Renal cortex interstitium (tissue), 15 donors: Measurements from ENCODE around the gene CYP2A13. TPM values are rescaled to one million over a fixed set of nuclear protein-coding genes. Genes with fewer than 3 reads are reported as not detected.
"Not testable (repeated sequence)": the region's sequence is repeated elsewhere in the genome, so short reads cannot be mapped to it uniquely, and the experiment has no call there.

Experiments used
- DNase-seq, 11 donors: peaks; one replicate each; pipeline ENCODE4 v3.0.0-alpha.2; 2013; ENCODE audit warnings: low read depth in 9 of 11, low spot score in 4 of 11; ENCODE audit errors: extremely low read depth in 1 of 11
- long read RNA-seq, 16 experiments: transcript quantifications; one replicate each; lab custom pipeline, GENCODE V29; 2026
- polyA plus RNA-seq, 3 donors: library from polyadenylated mRNA; unstranded; fragments of 120-200 nt; gene quantifications; one replicate each; pipeline ENCODE4 v1.2.1, GENCODE V29; 2013; ENCODE audit not compliant: insufficient read length in 3 of 3

CYP2A13 gene
- polyA plus RNA-seq, result not detected
- long read RNA-seq, donor 1, result 0 reads
- long read RNA-seq, donor 2, result 0 reads
- long read RNA-seq, donor 3, result 0 reads
- long read RNA-seq, donor 4, result 0 reads
- long read RNA-seq, donor 5, result 0 reads
- long read RNA-seq, donor 6, result 0 reads
- long read RNA-seq, donor 7, result 0 reads
- long read RNA-seq, donor 8, result 0 reads
- long read RNA-seq, donor 9, result 0 reads
- long read RNA-seq, donor 10, result 0 reads
- long read RNA-seq, donor 11, result 0 reads
- long read RNA-seq, donor 12, result 0 reads
- long read RNA-seq, donor 13, result 0 reads
- long read RNA-seq, donor 14, result 0 reads
- long read RNA-seq, donor 15, result 0 reads
- long read RNA-seq, donor 16, result 0 reads

- DNase-seq, result no peak
Observed at GRCh38 chr19:41088151-41088550, at the start of gene CYP2A13. CYP2A13 (plus strand) TSS chr19:41088451; CDS start chr19:41088472, 21 bp downstream.

GRCh38 chr19:41039806-41040205 is 48.4 kb upstream of the CYP2A13 start:
- DNase-seq, result no peak

GRCh38 chr19:41045095-41045494 is 43.2 kb upstream of the CYP2A13 start:
- DNase-seq, result not testable (repeated sequence)

- no peak for DNase-seq
Observed at GRCh38 chr19:41050426-41050825, 37.8 kb upstream of the CYP2A13 start.

- DNase-seq, result not testable (repeated sequence)
Observed at GRCh38 chr19:41052162-41052561, 36.1 kb upstream of the CYP2A13 start.

GRCh38 chr19:41053331-41053730 is 34.9 kb upstream of the CYP2A13 start:
- not testable (repeated sequence) for DNase-seq

GRCh38 chr19:41064974-41065569 is 23.2 kb upstream of the CYP2A13 start:
- DNase-seq, result peak in 2 of 11 donors; percentile 0

- no peak for DNase-seq
Observed at GRCh38 chr19:41076286-41076685, 12.0 kb upstream of the CYP2A13 start.

GRCh38 chr19:41083516-41083915 is 4.7 kb upstream of the CYP2A13 start:
- DNase-seq, result no peak

GRCh38 chr19:41085748-41086415 is 2.4 kb upstream of the CYP2A13 start:
- no peak for DNase-seq

- no peak for DNase-seq
Observed at GRCh38 chr19:41089959-41090358, 1.7 kb downstream of the CYP2A13 start.

GRCh38 chr19:41095703-41096102 is 7.5 kb downstream of the CYP2A13 start:
- DNase-seq, result no peak

GRCh38 chr19:41096353-41096752 is 8.1 kb downstream of the CYP2A13 start:
- no peak for DNase-seq

- DNase-seq, result no peak
Observed at GRCh38 chr19:41097302-41097701, 9.1 kb downstream of the CYP2A13 start.

GRCh38 chr19:41098762-41099161 is 10.5 kb downstream of the CYP2A13 start:
- DNase-seq, result no peak

- DNase-seq, result not testable (repeated sequence)
Observed at GRCh38 chr19:41102210-41102609, 14.0 kb downstream of the CYP2A13 start.

- DNase-seq, result no peak
Observed at GRCh38 chr19:41106177-41106576, 17.9 kb downstream of the CYP2A13 start.

- DNase-seq, result no peak
Observed at GRCh38 chr19:41111296-41111695, 23.0 kb downstream of the CYP2A13 start.

GRCh38 chr19:41111750-41112295 is 23.6 kb downstream of the CYP2A13 start:
- DNase-seq, result no peak

- DNase-seq, result no peak
Observed at GRCh38 chr19:41112728-41113290, 24.6 kb downstream of the CYP2A13 start.
